Astrocyte (in vitro differentiated cells and primary cell): Measurements from ENCODE around the gene TMEM80. TPM values are rescaled to one million over a fixed set of nuclear protein-coding genes. Genes with fewer than 3 reads are reported as not detected.

Experiments used
- DNase-seq: peaks from one replicate; pipeline ENCODE4 v3.0.0-alpha.2; 2010; ENCODE audit warnings: low read depth
- FAIRE-seq: peaks from 2 replicates; lab custom pipeline; 2011; peaks lifted over from hg19 to GRCh38; lab: Jason Lieb, UNC
- H2AFZ ChIP-seq: 2 replicates; pipeline ENCODE4 v1.6.0; 2012; ENCODE audit warnings: low read depth, low read length, inconsistent platforms
- H3K27ac ChIP-seq: 2 replicates; pipeline ENCODE4 v1.5.1; 2011; ENCODE audit warnings: low read depth, low read length, inconsistent platforms
- H3K27me3 ChIP-seq: 2 replicates; pipeline ENCODE4 v1.6.0; 2011; ENCODE audit warnings: low read length, inconsistent platforms; ENCODE audit not compliant: insufficient read depth
- H3K36me3 ChIP-seq: 2 replicates; pipeline ENCODE4 v1.5.1; 2011; ENCODE audit warnings: low read length, inconsistent platforms; ENCODE audit not compliant: insufficient read depth
- H3K4me1 ChIP-seq: 2 replicates; pipeline ENCODE4 v1.5.1; 2011; ENCODE audit warnings: low read length, inconsistent platforms; ENCODE audit not compliant: insufficient read depth
- H3K4me2 ChIP-seq: 2 replicates; pipeline ENCODE4 v1.6.0; 2012; ENCODE audit warnings: low read length, inconsistent platforms
- H3K4me3 ChIP-seq: 2 replicates; pipeline ENCODE4 v1.5.1; 2011; ENCODE audit warnings: low read depth, mild to moderate bottlenecking, low read length, inconsistent platforms; ENCODE audit not compliant: insufficient read depth
- H3K79me2 ChIP-seq: 2 replicates; pipeline ENCODE4 v1.6.0; 2012; ENCODE audit warnings: mild to moderate bottlenecking, low read length, inconsistent platforms; ENCODE audit not compliant: insufficient read depth
- H3K9ac ChIP-seq: 2 replicates; pipeline ENCODE4 v1.6.0; 2012; ENCODE audit warnings: mild to moderate bottlenecking, low read length, inconsistent platforms
- H3K9me3 ChIP-seq: 2 replicates; pipeline ENCODE4 v1.5.1; 2012; ENCODE audit warnings: low read depth, mild to moderate bottlenecking, low read length, inconsistent platforms; ENCODE audit not compliant: insufficient read depth
- H4K20me1 ChIP-seq: 2 replicates; pipeline ENCODE4 v1.6.0; 2012; ENCODE audit warnings: low read length, inconsistent platforms; ENCODE audit not compliant: insufficient read depth
- H3K27ac Mint-ChIP-seq: one replicate; pipeline ENCODE4 v1.8.0; 2021; ENCODE audit warnings: mild to moderate bottlenecking, mixed read lengths; ENCODE audit not compliant: unreplicated experiment
- H3K27me3 Mint-ChIP-seq: one replicate; pipeline ENCODE4 v1.8.0; 2021; ENCODE audit warnings: low read depth, mixed read lengths; ENCODE audit not compliant: unreplicated experiment
- H3K36me3 Mint-ChIP-seq: one replicate; pipeline ENCODE4 v1.8.0; 2021; ENCODE audit warnings: low read depth, mixed read lengths; ENCODE audit not compliant: unreplicated experiment
- H3K4me1 Mint-ChIP-seq: one replicate; pipeline ENCODE4 v1.8.0; 2021; ENCODE audit warnings: low read depth, mixed read lengths; ENCODE audit not compliant: unreplicated experiment
- H3K4me3 Mint-ChIP-seq: one replicate; pipeline ENCODE4 v1.8.0; 2021; ENCODE audit warnings: mild to moderate bottlenecking, moderate library complexity, mixed read lengths; ENCODE audit not compliant: unreplicated experiment
- H3K9me3 Mint-ChIP-seq: one replicate; pipeline ENCODE4 v1.8.0; 2021; ENCODE audit warnings: mild to moderate bottlenecking, mixed read lengths; ENCODE audit not compliant: unreplicated experiment
- EZH2 ChIP-seq: IDR thresholded peaks from 2 replicates; pipeline ENCODE4 v1.6.1; 2012; ENCODE audit warnings: mild to moderate bottlenecking, low read length, inconsistent platforms; ENCODE audit not compliant: insufficient read depth
- total RNA-seq: library from RNA; stranded (reverse); gene quantifications from 2 replicates; pipeline ENCODE4 v1.2.1, GENCODE V29; 2021
- TF ChIP-seq, protein P1 (sequence below): IDR thresholded peaks from 2 replicates; pipeline ENCODE4 v1.5.1; 2011; ENCODE audit warnings: low read depth, mild to moderate bottlenecking, inconsistent platforms, low read length, moderate library complexity; ENCODE audit not compliant: insufficient read depth

TMEM80 gene
- total RNA-seq, 1 donor from 2014 or later = 16.1 TPM

DNA sequence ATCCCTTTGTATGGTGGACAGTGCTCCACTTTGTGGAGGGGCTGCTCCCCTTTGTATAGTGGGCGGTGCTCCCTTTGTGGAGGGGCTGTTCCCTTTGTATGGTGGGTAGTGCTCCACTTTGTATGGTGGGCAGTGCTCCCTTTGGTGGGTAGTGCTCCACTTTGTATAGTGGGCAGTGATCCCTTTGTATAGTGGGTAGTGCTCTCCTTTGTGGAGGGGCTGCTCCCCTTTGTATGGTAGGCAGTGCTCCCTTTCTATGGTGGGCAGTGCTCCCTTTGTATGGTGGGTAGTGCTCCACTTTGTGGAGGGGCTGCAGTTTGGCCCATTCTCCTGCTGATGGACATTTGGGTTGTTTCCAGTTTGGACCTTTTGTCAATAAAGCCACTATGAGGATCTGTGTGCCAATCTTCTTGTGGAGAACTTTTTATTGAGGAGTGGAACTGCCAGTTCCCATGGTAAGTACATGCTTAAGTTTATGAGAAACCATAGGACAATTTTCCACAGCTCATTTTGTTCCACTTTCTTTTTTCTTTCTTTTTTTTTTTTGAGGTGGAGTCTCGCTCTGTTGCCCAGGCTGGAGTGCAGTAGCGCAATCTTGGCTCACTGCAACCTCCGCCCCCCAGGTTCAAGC is 47.1 kb downstream of the TMEM80 start:
- H2AFZ ChIP-seq = no peak overlapping the region
- no peak overlapping the region for H3K4me3 ChIP-seq
- no peaks in the 10 kb centered on the region for H3K36me3 ChIP-seq
- no peak for FAIRE-seq
- H3K9me3 ChIP-seq = no peaks in the 10 kb centered on the region
- Mint-ChIP-seq H3K36me3 (no peaks in the 10 kb centered on the region), H3K9me3 (no peaks in the 10 kb centered on the region), H3K4me1 (peaks cover 5% of the 10 kb centered on the region), H3K27me3 (peaks cover 9% of the 10 kb centered on the region), H3K27ac (no peak overlapping the region), H3K4me3 (no peak overlapping the region)
- no peak for DNase-seq
- H3K4me2 ChIP-seq = no peak overlapping the region
- H3K27ac ChIP-seq = no peak overlapping the region
- peaks cover 5% of the 10 kb centered on the region for H3K79me2 ChIP-seq
- no peak for TF ChIP-seq EZH2
- TF ChIP-seq, protein P1, sequence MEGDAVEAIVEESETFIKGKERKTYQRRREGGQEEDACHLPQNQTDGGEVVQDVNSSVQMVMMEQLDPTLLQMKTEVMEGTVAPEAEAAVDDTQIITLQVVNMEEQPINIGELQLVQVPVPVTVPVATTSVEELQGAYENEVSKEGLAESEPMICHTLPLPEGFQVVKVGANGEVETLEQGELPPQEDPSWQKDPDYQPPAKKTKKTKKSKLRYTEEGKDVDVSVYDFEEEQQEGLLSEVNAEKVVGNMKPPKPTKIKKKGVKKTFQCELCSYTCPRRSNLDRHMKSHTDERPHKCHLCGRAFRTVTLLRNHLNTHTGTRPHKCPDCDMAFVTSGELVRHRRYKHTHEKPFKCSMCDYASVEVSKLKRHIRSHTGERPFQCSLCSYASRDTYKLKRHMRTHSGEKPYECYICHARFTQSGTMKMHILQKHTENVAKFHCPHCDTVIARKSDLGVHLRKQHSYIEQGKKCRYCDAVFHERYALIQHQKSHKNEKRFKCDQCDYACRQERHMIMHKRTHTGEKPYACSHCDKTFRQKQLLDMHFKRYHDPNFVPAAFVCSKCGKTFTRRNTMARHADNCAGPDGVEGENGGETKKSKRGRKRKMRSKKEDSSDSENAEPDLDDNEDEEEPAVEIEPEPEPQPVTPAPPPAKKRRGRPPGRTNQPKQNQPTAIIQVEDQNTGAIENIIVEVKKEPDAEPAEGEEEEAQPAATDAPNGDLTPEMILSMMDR = no peak
- no peaks in the 10 kb centered on the region for H4K20me1 ChIP-seq
- H3K4me1 ChIP-seq = peaks cover 3% of the 10 kb centered on the region
- no peak overlapping the region for H3K9ac ChIP-seq
- H3K27me3 ChIP-seq = no peaks in the 10 kb centered on the region

DNA sequence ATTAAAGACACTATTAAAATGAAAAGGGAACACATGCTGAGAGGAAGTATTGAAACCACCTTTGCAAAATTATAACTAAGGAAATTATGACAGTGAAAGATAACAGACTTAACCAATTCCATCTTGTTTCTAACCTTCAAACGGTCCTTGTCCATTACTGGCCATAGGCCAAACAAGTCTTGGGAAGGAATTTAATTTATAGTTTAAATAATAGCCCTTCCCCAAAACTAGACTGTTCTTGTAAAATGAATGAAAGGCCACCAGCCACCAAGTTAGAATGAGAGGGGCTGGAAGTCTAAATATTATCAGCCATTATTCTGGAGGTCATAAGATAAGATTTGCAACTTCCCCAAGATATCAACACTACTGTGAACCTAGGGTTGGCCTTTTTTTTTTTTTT is 49.8 kb downstream of the TMEM80 start:
- no peaks in the 10 kb centered on the region for H3K27me3 ChIP-seq
- peaks cover 22% of the 10 kb centered on the region for H4K20me1 ChIP-seq
- no peak overlapping the region for H2AFZ ChIP-seq
- no peak overlapping the region for H3K4me2 ChIP-seq
- peaks cover 32% of the 10 kb centered on the region for H3K79me2 ChIP-seq
- no peaks in the 10 kb centered on the region for H3K9me3 Mint-ChIP-seq
- no peaks in the 10 kb centered on the region for H3K36me3 ChIP-seq
- H3K9ac ChIP-seq = no peak overlapping the region
- no peak for FAIRE-seq
- no peak for DNase-seq
- H3K36me3 Mint-ChIP-seq = no peaks in the 10 kb centered on the region
- H3K9me3 ChIP-seq = no peaks in the 10 kb centered on the region
- no peak overlapping the region for H3K27ac Mint-ChIP-seq
- H3K27me3 Mint-ChIP-seq = no peaks in the 10 kb centered on the region
- H3K4me1 ChIP-seq = peaks cover 15% of the 10 kb centered on the region
- TF ChIP-seq, protein P1 = no peak
- no peak for TF ChIP-seq EZH2
- no peak overlapping the region for H3K4me3 ChIP-seq
- peaks cover 10% of the 10 kb centered on the region for H3K4me1 Mint-ChIP-seq
- no peak overlapping the region for H3K4me3 Mint-ChIP-seq
- no peak overlapping the region for H3K27ac ChIP-seq
